Middle frontal gyrus (tissue), 1 donor: ENCODE results near the gene ITPR1.
"Not testable (repeated sequence)": the region's sequence is repeated elsewhere in the genome, so short reads cannot be mapped to it uniquely, and the experiment has no call there.

Source experiments
- DNase-seq: peaks from one replicate; pipeline ENCODE4 v3.0.0-alpha.2; 2015; ENCODE audit warnings: low spot score; ENCODE audit errors: extremely low spot score

Gene ITPR1

DNA sequence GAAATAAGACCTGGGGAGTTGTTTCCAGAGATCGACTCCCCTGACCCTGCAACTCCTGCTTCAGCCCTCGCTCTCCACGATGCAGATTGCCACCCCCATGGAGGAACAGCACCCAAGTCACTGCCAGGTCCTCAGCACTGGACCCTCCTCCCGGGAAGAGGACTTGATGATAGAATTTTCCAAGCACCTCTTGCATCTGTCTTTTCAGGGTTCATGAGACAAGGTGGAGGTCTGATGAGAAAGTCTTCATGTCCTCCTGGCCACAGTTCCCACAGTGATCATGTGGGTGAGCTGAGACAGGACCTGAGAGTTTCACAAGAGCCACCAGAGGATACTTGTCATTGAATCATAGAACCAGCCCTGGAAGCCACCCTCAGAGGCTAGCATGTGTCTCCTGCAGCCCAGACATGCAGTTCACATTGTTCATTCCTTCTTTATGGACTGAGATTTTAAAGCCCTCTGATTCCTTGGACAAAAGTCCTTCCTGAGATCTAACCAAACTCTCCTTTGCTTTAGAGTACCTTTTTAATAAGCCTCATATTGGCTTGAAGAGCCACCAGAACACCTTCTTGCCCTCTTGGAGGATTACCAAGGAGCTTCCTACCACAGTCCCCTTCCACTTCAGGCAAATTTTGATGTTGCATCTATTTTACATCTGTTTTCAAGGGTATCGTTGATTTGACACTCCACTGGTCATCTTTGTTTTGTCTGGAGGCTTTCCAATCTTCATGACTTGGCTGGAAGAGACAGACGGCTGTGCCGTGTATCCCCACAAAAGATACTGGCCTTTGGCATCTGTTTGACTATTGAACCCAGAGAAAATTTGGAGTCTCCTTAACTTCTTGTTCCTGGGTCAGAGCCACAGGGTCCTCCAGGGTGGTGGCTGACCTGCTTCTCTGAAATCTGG, 261.3 kb downstream of the ITPR1 start:
- DNase-seq = no peak

DNA sequence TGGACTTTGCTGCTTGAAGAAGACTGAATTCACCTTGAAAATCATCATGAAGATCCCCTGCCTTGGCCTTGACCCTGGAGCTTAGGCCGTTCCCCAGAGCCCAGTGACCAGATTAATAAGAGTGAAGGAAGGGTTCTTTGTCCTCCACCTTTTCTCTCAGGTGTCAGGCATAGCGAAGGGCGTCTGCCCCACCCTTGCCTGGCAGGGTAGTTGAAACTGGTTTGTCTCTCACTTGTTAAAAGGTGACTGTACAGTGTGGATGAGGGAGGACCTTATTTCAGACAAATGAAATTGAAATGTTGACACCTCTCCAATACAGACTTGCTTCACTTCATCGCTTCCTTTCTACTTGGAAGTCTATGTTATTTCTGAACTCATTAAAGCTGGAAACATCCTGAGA, 262.4 kb downstream of the ITPR1 start:
- DNase-seq = no peak

DNA sequence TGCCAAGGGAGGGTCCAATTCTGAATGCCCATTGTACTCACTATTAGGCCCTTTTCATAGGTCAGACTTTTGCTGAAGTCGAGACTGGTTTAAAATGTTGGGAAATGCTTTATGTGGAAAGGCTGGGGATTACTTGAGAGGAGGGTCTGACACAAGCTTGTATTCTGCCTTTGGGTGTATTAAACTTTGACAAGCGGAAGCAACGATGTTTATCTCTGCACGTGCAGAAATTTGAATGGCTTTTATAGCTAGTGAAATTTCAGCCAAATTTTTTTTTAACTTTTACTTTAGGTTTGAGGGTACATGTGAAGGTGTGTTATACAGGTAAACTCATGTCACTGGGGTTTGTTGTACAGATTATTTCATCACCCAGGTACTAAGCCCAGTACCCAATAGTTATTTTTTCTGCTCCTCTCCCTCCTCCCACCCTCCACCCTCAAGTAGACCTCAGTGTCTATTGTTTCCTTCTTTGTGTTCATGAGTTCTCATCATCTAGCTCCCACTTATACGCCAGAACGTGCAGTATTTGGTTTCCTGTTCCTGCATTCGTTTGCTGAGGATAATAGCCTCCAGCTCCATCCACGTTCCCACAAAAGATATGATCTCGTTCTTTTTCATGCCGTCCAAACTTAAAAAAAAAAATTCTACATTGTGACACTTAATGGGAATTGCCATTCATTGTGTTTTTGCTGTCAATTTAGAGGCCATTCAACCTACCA, 263.1 kb downstream of the ITPR1 start:
- DNase-seq = no peak

DNA sequence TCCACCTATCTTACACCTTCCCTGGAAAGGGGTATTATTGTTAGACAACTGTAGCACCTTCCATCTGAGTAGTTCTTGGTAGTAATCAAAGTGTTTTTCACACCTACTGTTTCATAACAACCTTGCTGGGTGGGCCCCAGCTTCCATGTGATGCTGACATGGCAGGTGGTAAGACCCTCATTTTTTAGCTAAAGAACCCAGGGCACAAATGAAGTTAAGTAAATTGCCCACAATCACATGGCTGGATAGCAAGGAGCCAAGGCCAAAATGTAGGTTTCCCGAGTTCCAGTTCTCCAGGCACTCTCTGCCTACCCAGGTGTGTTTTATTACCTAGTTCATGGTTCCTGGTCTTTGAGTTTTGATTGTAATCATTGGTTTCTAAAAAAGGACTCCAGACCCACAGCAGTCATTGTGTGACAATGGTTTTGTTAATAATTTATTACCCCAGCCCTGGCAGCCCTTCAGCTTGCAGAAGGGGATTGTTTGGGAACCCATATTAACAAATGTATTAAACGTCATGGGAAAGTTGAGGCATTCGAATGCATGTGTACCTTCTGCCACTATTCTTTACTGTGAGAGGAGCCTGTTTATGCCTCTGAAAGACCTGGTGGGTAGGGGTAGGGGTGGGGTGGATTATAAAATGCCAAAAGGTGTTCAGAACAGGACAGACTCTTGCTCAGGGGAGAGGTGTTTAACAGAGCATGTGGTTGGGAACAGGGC, 263.9 kb downstream of the ITPR1 start:
- no peak for DNase-seq

DNA sequence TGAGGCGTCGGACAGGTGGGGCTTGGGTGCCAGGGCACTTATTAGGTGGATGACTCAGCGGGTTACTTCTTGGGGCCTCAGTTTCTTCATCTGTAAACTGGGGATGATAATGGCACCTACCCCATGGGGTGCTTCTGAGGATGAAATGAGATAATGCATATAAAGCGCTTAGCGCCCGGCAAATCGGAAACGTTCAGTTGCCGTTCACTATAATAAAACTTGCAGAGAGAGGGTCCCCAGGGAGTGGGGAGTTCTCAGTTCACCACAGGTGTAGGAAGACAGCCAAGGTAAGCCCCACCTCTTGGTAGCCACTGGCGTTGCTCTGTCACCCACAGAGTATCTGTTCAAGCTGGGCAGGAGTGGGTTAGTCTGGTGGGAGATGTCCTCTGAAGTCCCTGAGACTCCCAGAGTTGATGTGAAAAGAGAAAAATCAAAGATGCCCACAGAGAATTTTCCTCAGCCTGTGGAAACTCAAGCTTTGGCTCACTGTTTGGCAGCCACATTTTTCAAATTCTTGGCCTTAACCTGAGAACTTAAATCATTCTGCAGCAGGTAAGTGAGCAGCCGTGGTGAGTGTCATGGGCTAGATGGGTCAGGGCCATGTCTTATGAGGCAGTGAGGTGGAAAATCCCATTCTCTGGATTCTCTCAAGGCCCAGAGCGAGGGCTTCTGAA, 264.6 kb downstream of the ITPR1 start:
- no peak for DNase-seq

DNA sequence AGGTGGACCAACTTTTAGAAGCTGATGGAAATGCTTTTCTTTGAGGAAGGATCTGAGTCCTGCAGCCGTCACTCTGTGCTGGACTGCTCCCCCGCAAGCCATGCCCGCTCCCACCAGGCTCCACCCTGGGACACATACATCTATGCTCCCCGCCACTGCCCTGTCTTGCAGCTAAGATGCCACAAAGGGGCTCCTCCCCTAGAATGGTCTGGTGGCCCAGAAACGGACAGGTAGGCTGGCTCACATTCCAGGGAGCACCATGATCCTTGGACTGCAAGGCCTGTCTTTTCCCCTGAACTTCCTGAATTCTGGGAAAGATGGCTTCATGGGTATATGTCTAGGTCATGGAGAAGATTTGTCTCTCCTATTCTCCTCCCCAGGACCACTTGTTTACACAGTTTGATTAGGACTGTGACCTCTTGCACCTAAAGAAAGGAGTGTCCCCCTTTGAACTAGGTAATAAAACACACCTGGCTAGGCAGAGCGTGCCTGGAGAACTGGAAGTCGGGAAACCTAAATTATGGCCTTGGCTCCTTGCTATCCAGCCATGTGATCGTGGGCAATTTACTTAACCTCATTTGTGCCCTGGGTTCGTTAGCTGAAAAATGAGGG, 265.2 kb downstream of the ITPR1 start:
- no peak for DNase-seq

DNA sequence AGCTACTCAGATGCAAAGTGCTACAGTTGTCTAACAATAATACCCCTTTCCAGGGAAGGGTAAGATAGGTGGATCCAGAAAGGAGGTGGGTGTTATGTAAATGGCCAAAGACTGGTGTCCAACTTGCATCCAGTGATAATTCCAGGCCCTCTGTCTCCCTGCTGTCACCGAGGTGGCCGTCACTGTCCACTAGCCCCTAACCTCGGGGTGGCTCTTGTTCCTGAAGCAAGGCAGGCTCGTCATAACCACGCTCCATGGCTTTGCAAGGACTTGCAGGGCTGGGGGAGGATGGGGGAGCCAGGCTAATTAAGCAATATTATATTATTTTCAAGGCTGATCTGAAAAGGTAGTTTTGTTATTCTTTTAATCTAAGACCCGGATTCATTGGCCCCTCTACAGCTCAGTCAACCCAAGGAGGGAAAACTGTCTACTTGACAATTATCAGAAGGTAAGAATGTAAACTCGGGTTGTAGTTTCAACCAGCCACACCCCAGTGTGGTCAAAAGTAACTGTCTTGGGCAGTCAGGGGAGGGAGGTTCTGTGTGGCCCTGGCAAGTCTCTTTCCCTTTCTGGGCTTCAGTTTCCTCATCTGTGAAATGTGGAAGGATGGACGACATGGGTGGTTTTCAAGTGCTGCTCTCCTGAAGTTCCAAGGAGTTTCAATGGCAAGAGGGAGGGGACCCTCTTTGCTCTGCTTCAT, 266.0 kb downstream of the ITPR1 start:
- DNase-seq = no peak

DNA sequence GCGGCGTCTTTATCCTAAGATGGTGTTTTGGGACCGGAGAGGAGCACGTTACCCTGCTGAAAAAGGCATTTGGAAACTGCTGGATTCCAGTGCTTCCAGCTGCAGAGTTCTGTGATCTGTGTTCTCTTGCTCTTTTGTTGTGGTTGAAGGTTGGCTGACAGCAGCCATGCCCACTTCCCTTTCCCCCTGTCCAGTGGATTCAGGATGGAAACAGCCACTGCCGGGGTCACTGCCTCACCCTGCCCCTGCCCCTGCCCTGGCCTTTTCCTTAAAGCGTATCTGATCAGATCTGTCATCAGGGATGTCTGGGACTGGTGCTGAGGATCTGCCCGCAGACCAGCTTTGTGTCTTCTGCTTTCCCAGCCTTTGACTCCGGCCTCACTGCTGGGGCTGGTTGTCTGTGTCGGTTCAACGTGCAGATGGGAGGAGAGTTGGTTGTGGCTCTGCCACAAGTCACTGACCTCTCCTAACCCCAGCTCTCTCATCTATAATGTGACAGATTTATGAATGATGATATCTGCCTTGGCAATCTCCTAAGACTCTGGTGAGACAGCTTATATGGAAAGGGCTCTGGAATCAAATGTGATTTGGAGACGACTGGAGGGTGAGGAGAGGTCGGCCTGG, 266.7 kb downstream of the ITPR1 start:
- no peak for DNase-seq

DNA sequence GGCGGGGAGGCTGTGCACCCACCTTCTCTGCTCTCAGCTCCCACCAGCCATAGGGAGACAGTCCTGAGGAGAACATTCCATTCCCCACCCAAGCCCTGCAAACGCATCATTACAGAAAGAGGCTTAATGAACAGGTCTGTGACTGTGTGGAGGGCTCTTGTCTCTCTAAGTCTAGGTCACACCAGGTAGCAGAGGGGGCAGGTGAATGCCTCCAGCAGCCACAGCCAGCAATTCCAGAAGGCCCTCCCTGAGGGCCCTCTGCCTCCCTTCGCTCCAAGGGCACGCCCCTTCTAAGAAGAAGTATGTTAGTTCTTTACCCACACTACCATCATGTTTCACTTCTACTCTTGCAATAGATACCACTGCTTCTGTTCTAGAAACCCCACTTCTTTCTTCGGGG, 268.6 kb downstream of the ITPR1 start:
- DNase-seq = no peak

DNA sequence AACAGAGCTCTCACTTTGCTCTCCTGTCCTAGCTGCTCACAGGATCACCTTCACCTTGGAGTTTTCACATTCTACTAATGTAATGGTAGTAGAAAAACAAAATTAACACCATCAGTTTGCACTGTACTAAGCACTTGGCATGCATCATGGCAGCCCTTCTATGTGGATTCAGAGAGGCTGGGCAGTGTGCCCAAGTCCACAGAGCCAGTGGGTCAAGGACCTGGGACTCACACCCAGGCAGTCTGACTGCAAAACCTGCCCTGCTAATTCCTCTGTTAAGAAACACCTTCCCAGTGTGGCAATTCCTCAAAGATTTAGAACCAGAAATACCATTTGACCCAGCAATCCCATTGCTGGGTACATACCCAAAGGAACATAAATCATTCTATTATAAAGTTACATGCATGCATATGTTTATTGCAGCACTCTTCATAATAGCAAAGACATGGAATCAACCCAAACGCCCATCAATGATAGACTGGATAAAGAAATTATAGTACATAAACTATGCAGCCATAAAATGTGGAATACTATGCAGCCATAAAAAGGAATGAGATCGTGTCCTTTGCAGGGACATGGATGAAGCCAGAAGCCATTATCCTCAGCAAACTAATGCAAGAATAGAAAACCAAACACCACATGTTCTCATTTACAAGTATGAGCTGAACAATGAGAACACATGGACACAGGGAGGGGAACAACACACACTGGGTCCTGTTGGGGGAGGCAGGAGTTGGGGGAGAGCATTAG, 269.5 kb downstream of the ITPR1 start:
- not testable (repeated sequence) for DNase-seq

DNA sequence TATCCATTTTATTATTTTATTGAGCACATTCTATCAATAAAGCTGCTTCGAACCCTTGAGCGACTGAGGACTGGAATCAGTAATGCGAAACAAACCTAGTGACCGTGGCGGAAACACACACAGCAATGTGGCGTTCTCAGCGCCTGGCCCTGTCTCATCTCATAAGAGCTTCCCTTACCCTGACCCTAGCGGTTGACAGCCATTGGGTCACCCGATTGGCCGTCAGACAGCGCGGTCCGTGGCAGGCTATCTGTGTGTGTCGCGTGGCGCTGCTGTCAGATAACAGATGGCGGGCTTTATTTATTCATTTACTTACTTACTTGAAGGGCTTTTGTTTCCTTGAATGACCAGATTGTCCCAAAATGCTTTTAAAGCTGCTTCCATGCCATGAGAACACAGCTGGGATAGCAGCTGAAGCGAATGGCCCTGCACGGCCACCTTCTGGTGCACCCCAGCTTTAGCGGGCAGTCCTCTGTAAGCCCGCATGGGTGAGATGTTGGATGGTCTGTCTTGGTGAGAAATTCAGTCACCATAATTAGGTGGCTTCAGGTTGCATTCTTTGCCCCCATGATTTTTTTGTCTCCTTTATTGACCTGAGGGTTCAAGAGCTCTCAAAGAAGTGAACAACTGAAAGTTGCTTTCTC, 270.6 kb downstream of the ITPR1 start:
- no peak for DNase-seq

DNA sequence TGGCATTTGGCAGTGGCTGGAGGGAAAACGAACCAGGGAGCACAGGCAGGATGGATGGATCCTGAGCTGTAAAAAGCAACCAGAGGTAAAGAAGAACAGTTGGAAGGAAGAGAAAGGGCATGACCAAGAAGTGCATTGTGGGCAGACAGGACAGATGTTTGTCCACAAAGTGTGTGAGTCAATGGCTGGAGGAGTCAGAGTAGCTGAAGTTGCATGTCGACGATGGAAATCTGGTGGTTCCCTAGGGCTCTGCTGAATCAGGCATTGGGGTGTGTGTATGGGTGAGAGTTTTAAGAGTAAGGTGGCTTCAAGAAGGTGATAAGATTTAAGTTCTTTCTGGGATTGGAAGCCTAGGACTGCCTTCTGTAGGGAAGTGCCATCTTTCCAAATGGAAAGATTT, 272.1 kb downstream of the ITPR1 start:
- DNase-seq = no peak

DNA sequence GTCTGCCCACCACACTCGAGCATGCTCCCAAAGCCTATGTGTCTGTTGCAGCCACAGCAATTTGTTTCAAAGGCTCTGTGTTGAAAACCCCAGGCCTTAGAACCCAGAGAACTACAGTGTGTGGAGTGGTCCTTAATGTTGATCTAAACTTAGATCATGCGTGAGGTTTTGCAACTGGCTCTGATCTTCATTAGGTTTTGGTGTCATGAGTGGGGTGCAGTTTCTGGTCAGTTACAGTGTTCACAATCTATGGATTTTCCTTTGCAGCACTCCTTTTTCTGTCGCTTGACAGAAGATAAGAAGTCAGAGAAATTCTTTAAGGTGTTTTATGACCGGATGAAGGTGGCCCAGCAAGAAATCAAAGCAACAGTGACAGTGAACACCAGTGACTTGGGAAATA, 273.1 kb downstream of the ITPR1 start:
- DNase-seq = no peak

DNA sequence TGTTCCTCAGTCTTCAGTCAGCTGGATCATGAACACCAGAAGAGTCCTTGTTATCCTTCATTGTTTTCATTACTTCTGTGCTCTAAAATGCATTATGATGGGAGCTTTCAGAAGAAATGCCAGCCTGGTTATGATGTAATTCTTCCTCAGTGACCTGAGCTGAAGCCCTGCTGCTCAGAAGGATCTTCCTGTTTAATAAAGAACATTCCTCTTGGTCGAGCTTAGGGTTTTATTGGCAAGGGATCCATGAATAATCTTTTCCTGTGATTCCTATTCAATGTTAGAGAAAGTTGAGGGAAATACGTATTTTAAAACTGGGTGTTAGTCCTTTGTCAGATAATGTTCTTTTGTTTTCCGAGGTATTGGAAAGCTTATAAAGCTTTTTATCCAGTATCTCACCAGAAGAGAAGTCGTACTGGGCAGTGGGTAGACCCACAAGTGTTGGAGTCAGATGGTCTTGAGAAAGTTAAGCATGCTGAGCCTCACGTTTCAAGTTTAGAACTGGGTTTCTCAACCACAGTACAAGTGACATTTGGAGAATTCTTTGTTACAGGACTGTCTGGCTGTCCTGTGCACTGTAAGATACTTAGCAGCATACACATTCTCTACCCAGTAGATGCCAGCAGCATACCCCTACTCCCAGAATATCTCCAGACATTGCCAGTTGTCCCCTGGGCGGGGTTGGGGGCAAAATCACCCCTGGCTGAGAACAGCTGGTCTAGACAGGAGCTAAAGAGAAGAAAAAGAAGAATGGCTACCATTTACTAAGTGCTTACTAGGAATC, 273.8 kb downstream of the ITPR1 start:
- no peak for DNase-seq

DNA sequence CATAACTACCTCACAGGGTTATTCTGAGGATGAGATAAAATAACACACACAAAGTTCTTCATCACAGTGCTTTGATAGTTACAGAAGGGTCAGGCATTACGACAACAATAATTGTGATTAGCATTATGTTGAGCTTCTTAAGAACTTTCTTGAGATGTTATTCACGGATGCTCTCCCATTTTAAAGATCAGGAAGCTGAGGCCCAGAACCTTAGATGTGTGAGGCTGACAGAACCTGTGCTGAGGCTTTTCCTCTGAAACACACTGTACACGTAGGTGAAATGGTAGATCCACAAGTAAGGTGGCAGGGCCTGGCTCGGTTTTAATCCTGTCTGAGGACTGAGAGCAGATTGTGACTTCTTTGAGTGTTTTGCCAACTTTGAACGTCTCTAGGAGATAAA, 274.9 kb downstream of the ITPR1 start:
- no peak for DNase-seq

DNA sequence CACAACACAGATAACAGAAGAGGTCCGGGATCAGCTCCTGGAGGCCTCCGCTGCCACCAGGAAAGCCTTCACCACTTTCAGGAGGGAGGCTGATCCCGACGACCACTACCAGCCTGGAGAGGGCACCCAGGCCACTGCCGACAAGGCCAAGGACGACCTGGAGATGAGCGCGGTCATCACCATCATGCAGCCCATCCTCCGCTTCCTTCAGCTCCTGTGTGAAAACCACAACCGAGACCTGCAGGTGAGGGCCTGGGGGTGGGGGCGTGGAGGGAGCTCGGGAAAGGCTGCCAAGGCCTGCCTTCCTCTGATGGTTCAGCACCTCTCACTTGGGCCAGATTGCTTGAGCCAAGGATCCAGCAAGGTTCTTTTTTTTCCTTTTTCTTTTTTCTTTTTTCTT, 275.4 kb downstream of the ITPR1 start:
- DNase-seq = no peak

DNA sequence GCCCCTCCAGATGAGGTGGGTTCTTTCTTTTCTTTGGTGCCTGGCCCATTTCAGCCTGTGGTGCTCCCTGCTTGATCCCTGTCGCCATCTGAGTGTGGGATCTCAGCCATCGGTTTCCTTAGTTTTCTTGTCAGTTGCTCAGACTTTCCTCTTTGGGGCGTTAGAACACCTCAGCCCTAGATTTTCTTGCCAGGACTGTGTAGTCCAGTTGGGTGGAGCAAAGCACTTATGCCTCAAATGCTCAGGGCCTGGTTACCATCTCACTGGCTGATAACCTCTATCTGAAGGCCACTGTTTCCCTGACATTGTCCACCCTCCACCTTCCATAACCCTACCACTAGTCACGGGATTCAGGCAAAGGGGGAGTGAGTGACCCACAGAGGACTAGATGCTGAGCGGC, 277.4 kb downstream of the ITPR1 start:
- no peak for DNase-seq

DNA sequence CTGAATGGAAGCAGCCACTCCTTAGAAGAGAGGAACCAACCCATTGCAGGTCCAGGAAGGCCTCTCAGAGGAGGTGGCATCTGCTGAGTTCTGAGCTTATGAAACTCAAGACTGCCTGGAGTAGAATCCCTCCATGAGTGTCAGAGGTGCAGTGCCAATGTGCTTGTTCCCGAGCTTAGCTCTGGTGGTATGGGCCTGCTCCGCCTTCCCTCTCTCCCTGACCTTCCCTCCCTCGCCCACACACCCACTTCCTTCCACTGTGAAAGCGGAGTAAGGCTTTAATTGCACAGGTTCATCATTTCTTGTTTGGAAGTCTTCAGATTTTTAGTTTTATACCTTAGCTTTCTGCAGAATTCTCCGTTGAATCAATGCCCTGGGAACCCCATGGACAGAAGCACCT, 278.1 kb downstream of the ITPR1 start:
- no peak for DNase-seq
